Neural cell (in vitro differentiated cells): ENCODE data around the gene DIAPH1. TPM values are rescaled to one million over a fixed set of nuclear protein-coding genes. Genes with fewer than 3 reads are reported as not detected.

ENCODE experiments used
- H2AFZ ChIP-seq: fragments of 200-600, 300-800 bp; sonication (generic), shearing (Covaris generic); 2 replicates; pipeline ENCODE4 v1.6.0; 2014; ENCODE audit warnings: low read depth, mild to moderate bottlenecking, antibody characterized with exemption, low read length, moderate library complexity
- H3F3A ChIP-seq: fragments of 200-600 bp; shearing (Covaris generic); 2 replicates; pipeline ENCODE4 v1.6.1; 2016; ENCODE audit warnings: mild to moderate bottlenecking, moderate library complexity, mixed read lengths, antibody characterized with exemption, low read length; ENCODE audit not compliant: insufficient read depth, poor library complexity, severe bottlenecking
- H3K27ac ChIP-seq: fragments of 200-600, 300-800 bp; sonication (generic), shearing (Covaris generic); 2 replicates; pipeline ENCODE4 v1.5.1; 2014; ENCODE audit warnings: mild to moderate bottlenecking, low read length, moderate library complexity
- H3K27me3 ChIP-seq: fragments of 300-800, 200-600 bp; sonication (generic), shearing (Covaris generic); 2 replicates; pipeline ENCODE4 v1.6.0; 2014; ENCODE audit warnings: mild to moderate bottlenecking, low read depth, low read length, moderate library complexity; ENCODE audit not compliant: insufficient read depth
- H3K36me3 ChIP-seq: fragments of 300-800, 200-600 bp; sonication (generic), shearing (Covaris generic); 2 replicates; pipeline ENCODE4 v1.5.1; 2014; ENCODE audit warnings: mild to moderate bottlenecking, antibody characterized with exemption, low read length, moderate library complexity; ENCODE audit not compliant: insufficient read depth
- H3K4me2 ChIP-seq: fragments of 300-800, 200-600 bp; sonication (generic), shearing (Covaris generic); 2 replicates; pipeline ENCODE4 v1.6.0; 2014; ENCODE audit warnings: mild to moderate bottlenecking, low read length
- H3K4me3 ChIP-seq: fragments of 300-800, 200-600 bp; sonication (generic), shearing (Covaris generic); 2 replicates; pipeline ENCODE4 v1.5.1; 2014; ENCODE audit warnings: mild to moderate bottlenecking, low read length, moderate library complexity
- H3K79me2 ChIP-seq: fragments of 200-600 bp; shearing (Covaris generic); replicated peaks from 2 replicates; pipeline ENCODE4 v1.6.0; 2014; ENCODE audit warnings: mild to moderate bottlenecking, low read length, moderate library complexity; ENCODE audit not compliant: insufficient read depth
- H3K9ac ChIP-seq: fragments of 300-800, 200-600 bp; sonication (generic), shearing (Covaris generic); 2 replicates; pipeline ENCODE4 v1.6.1; 2016; ENCODE audit warnings: mild to moderate bottlenecking, low read length, mixed read lengths
- H3K9me2 ChIP-seq: fragments of 200-600 bp; shearing (Covaris generic); 2 replicates; pipeline ENCODE4 v1.6.1; 2016; ENCODE audit warnings: mild to moderate bottlenecking, low read length, mixed read lengths; ENCODE audit not compliant: insufficient read depth
- H3K9me3 ChIP-seq: fragments of 200-600, 300-800 bp; sonication (generic), shearing (Covaris generic); 2 replicates; pipeline ENCODE4 v1.6.1; 2016; ENCODE audit warnings: mild to moderate bottlenecking, mixed run types, low read length, moderate library complexity, mixed read lengths
- H4K20me1 ChIP-seq: fragments of 200-600 bp; shearing (Covaris generic); 2 replicates; pipeline ENCODE4 v1.6.1; 2016; ENCODE audit warnings: mild to moderate bottlenecking, mixed run types; ENCODE audit not compliant: insufficient read depth
- EP300 ChIP-seq: fragments of 450-650 bp; conservative IDR thresholded peaks from 2 replicates; pipeline ENCODE4 v1.6.1; 2014; ENCODE audit warnings: antibody characterized with exemption, mild to moderate bottlenecking, moderate library complexity; ENCODE audit not compliant: poor library complexity, severe bottlenecking
- EZH2 ChIP-seq: fragments of 200-600, 300-800 bp; shearing (Covaris generic), sonication (generic); IDR thresholded peaks from 2 replicates; pipeline ENCODE4 v1.6.1; 2014; ENCODE audit warnings: antibody characterized with exemption, low read length, borderline replicate concordance, mild to moderate bottlenecking; ENCODE audit not compliant: insufficient read depth, poor library complexity, severe bottlenecking
- MXI1 ChIP-seq: fragments of 450-650 bp; conservative IDR thresholded peaks from 2 replicates; pipeline ENCODE4 v1.6.1; 2014; ENCODE audit warnings: antibody characterized with exemption, mild to moderate bottlenecking; ENCODE audit not compliant: poor library complexity, severe bottlenecking
- POLR2AphosphoS5 ChIP-seq: IDR thresholded peaks from 2 replicates; pipeline ENCODE4 v1.6.1; 2012
- RAD21 ChIP-seq: fragments of 450-650 bp; conservative IDR thresholded peaks from 2 replicates; pipeline ENCODE4 v1.6.1; 2014; ENCODE audit warnings: antibody characterized with exemption, mild to moderate bottlenecking, moderate library complexity
- SMC3 ChIP-seq: fragments of 450-650 bp; conservative IDR thresholded peaks from 2 replicates; pipeline ENCODE4 v1.6.1; 2014; ENCODE audit warnings: antibody characterized with exemption, mild to moderate bottlenecking, moderate library complexity; ENCODE audit not compliant: poor library complexity
- TAF1 ChIP-seq: IDR thresholded peaks from 2 replicates; pipeline ENCODE4 v1.6.1; 2012; ENCODE audit warnings: low read depth
- polyA plus RNA-seq: library from polyadenylated mRNA; depleted of rRNA; stranded (reverse); fragments of >200 nt; gene quantifications from 2 replicates; pipeline ENCODE4 v1.2.3, GENCODE V29; 2014
- TF ChIP-seq, protein P1 (sequence below): IDR thresholded peaks from 2 replicates; pipeline ENCODE4 v1.6.1; 2012; ENCODE audit warnings: borderline replicate concordance
- TF ChIP-seq, protein P2 (sequence below): fragments of 450-650 bp; IDR thresholded peaks from 2 replicates; pipeline ENCODE4 v1.5.1; 2014; ENCODE audit warnings: antibody characterized with exemption, mild to moderate bottlenecking, moderate library complexity; ENCODE audit not compliant: poor library complexity, severe bottlenecking

Gene DIAPH1
- polyA plus RNA-seq, 1 donor from 2014 or later: 21.9 TPM

DNA sequence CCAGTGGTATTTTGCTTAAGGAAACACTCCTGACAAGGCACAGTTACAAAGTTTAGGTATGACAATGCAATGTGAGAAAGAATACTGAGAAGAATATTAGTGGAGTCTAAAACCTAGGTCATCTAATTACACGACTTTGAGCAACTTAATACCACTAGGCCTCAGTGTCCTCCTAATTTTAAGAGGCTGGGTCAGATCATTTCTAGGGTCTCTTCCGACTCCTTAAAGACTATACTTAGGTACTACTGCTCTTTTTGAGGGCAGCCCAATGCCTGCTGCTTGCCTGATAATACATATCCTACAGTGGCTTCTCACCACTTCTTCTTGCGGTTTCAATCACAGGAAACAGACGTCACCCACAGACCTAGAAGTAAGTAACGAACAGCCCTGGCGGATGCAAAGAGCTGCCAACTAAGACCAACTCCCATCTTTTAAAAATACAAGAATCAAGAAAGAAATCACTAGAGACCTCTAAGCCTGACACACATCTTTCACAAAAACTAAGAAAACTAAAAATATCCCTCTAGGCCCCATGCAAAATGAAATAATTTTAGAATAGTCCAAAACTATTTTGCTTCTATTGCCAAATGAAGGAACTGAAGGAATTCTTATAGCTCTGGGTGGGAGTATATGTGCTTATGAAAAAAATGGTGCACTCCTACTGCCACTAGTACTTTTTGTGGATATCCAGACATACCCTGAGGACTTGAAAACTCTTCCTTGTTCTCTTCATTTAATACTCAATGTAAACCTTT lies 13.1 kb downstream of the DIAPH1 start:
- Histone ChIP-seq H3K4me2 (no peak overlapping the region), H3K9ac (no peak overlapping the region), H3K79me2 (no peaks in the 10 kb centered on the region)

DNA sequence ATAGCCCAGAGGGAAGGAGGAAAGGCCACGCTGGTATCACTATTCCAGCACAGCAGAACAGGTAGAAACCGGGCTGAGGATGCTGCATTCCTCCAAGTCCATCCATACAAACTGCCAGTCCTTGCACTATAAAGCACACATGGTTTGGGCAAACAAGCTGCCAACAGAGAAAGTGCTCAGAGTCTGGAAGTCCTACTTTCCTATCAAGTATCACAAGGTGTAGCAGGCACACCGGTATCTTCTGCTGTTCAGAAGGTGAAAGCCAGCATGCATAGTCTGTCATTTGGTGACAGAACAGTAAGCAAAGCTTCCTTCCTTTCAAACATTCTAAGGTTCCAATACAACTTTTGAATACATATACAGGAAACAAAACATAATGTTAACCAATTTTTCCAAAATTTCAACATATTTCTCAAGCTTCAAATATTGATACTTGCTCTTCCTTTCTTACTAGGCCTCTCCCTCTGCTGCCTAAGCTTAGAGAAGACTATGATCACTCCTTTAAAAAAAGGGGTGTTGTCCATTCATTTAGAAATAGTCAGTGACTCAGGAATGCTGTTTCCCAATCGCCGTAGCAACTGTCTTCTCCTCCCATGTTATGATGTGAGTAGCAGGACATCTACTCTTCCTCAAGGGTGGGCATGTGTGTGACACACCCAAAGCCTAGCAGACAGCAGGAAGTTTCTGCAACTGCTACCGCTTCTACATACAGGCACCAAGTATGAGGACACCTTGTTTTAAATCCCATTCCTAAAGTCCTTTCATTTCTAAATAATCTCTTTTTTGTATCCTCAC lies 14.7 kb downstream of the DIAPH1 start:
- H3K4me3 ChIP-seq: no peak overlapping the region
- no peak overlapping the region for H3K9ac ChIP-seq
- H2AFZ ChIP-seq: no peak overlapping the region
- no peak overlapping the region for H3K27ac ChIP-seq
- no peaks in the 10 kb centered on the region for H3K79me2 ChIP-seq
- no peaks in the 10 kb centered on the region for H3K36me3 ChIP-seq
- H4K20me1 ChIP-seq: no peaks in the 10 kb centered on the region
- no peaks in the 10 kb centered on the region for H3F3A ChIP-seq
- H3K9me2 ChIP-seq: no peaks in the 10 kb centered on the region
- no peaks in the 10 kb centered on the region for H3K9me3 ChIP-seq
- no peak overlapping the region for H3K4me2 ChIP-seq
- no peaks in the 10 kb centered on the region for H3K27me3 ChIP-seq
- TF ChIP-seq EP300 (no peak), EZH2 (no peak), TAF1 (no peak), POLR2AphosphoS5 (no peak), SMC3 (no peak), RAD21 (no peak)
- TF ChIP-seq, protein P1, sequence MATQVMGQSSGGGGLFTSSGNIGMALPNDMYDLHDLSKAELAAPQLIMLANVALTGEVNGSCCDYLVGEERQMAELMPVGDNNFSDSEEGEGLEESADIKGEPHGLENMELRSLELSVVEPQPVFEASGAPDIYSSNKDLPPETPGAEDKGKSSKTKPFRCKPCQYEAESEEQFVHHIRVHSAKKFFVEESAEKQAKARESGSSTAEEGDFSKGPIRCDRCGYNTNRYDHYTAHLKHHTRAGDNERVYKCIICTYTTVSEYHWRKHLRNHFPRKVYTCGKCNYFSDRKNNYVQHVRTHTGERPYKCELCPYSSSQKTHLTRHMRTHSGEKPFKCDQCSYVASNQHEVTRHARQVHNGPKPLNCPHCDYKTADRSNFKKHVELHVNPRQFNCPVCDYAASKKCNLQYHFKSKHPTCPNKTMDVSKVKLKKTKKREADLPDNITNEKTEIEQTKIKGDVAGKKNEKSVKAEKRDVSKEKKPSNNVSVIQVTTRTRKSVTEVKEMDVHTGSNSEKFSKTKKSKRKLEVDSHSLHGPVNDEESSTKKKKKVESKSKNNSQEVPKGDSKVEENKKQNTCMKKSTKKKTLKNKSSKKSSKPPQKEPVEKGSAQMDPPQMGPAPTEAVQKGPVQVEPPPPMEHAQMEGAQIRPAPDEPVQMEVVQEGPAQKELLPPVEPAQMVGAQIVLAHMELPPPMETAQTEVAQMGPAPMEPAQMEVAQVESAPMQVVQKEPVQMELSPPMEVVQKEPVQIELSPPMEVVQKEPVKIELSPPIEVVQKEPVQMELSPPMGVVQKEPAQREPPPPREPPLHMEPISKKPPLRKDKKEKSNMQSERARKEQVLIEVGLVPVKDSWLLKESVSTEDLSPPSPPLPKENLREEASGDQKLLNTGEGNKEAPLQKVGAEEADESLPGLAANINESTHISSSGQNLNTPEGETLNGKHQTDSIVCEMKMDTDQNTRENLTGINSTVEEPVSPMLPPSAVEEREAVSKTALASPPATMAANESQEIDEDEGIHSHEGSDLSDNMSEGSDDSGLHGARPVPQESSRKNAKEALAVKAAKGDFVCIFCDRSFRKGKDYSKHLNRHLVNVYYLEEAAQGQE: no peak
- TF ChIP-seq, protein P2, sequence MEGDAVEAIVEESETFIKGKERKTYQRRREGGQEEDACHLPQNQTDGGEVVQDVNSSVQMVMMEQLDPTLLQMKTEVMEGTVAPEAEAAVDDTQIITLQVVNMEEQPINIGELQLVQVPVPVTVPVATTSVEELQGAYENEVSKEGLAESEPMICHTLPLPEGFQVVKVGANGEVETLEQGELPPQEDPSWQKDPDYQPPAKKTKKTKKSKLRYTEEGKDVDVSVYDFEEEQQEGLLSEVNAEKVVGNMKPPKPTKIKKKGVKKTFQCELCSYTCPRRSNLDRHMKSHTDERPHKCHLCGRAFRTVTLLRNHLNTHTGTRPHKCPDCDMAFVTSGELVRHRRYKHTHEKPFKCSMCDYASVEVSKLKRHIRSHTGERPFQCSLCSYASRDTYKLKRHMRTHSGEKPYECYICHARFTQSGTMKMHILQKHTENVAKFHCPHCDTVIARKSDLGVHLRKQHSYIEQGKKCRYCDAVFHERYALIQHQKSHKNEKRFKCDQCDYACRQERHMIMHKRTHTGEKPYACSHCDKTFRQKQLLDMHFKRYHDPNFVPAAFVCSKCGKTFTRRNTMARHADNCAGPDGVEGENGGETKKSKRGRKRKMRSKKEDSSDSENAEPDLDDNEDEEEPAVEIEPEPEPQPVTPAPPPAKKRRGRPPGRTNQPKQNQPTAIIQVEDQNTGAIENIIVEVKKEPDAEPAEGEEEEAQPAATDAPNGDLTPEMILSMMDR: no peak

More for the DNA sequence above, 13.1 kb downstream of the DIAPH1 start:
- H3K27ac ChIP-seq: no peak overlapping the region
- H3K9me3 ChIP-seq: no peaks in the 10 kb centered on the region
- H3K27me3 ChIP-seq: no peaks in the 10 kb centered on the region
- no peaks in the 10 kb centered on the region for H4K20me1 ChIP-seq
- no peak overlapping the region for H2AFZ ChIP-seq
- no peaks in the 10 kb centered on the region for H3K9me2 ChIP-seq
- no peak overlapping the region for H3K4me3 ChIP-seq
- H3K36me3 ChIP-seq: no peaks in the 10 kb centered on the region
- H3F3A ChIP-seq: no peaks in the 10 kb centered on the region
- no peak for TF ChIP-seq MXI1
- TF ChIP-seq, protein P1: no peak
- TF ChIP-seq, protein P2: no peak
- TF ChIP-seq RAD21: no peak
- TF ChIP-seq EZH2: no peak
- TF ChIP-seq SMC3: no peak
- TF ChIP-seq POLR2AphosphoS5: no peak
